ENCODE data around the gene UQCC2. TPM values are rescaled to one million over a fixed set of nuclear protein-coding genes. Genes with fewer than 3 reads are reported as not detected.

Gene UQCC2
- total RNA-seq, 2 experiments from 2014 or later, result 64.9 to 85.3 TPM

- intact Hi-C loops (cut with micrococcal nuclease; ENCODE audit: unreplicated experiment), result no loop called here
- H3K4me1 ChIP-seq (ENCODE audit: insufficient read depth, low read length, poor library complexity, severe bottlenecking), result peaks cover 19% of the 10 kb centered on the region
- no peak for DNase-seq (ENCODE audit: low spot score)
- H3K9me2 ChIP-seq (ENCODE audit: insufficient read depth, low read length), result no peaks in the 10 kb centered on the region
- BruUV-seq (replicated peaks), result no TSS peak
- H3K9me3 ChIP-seq (ENCODE audit: low read length), result no peaks in the 10 kb centered on the region
- no peak overlapping the region for H2AFZ ChIP-seq (ENCODE audit: low read length)
- no peak for TF ChIP-seq EZH2phosphoT487 (IDR thresholded peaks at IDR 0.05; ENCODE audit: borderline replicate concordance, low read depth, low read length)
- TF ChIP-seq, protein P1, sequence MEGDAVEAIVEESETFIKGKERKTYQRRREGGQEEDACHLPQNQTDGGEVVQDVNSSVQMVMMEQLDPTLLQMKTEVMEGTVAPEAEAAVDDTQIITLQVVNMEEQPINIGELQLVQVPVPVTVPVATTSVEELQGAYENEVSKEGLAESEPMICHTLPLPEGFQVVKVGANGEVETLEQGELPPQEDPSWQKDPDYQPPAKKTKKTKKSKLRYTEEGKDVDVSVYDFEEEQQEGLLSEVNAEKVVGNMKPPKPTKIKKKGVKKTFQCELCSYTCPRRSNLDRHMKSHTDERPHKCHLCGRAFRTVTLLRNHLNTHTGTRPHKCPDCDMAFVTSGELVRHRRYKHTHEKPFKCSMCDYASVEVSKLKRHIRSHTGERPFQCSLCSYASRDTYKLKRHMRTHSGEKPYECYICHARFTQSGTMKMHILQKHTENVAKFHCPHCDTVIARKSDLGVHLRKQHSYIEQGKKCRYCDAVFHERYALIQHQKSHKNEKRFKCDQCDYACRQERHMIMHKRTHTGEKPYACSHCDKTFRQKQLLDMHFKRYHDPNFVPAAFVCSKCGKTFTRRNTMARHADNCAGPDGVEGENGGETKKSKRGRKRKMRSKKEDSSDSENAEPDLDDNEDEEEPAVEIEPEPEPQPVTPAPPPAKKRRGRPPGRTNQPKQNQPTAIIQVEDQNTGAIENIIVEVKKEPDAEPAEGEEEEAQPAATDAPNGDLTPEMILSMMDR (conservative IDR thresholded peaks at IDR 0.05; ENCODE audit: low read length), result no peak
- peaks cover 100% of the 10 kb centered on the region for H3K36me3 ChIP-seq (ENCODE audit: insufficient read depth, low read length)
- CTCF ChIA-PET (ENCODE audit: unreplicated experiment), result no interaction called here
- no peak overlapping the region for H3K4me3 ChIP-seq (ENCODE audit: low read depth, low read length, poor library complexity, severe bottlenecking)
- H3K4me2 ChIP-seq (ENCODE audit: low read length), result no peak overlapping the region
- no peaks in the 10 kb centered on the region for H4K20me1 ChIP-seq (ENCODE audit: insufficient read depth, low read length)
- H3K79me2 ChIP-seq (ENCODE audit: insufficient read depth, low read depth, low read length), result no peaks in the 10 kb centered on the region
- POLR2A ChIA-PET, result interaction anchor here (0.6 kb wide), 1 partner anchor 352 kb away, joined by 3 read pairs; no protein-coding TSS in a partner anchor
- no peak overlapping the region for H3K27ac ChIP-seq (ENCODE audit: low read depth, low read length, poor library complexity, severe bottlenecking)
Measured at GRCh38 chr6:33693186-33694105, 18.1 kb downstream of the UQCC2 start.

- Histone ChIP-seq H3K79me2 (ENCODE audit: insufficient read depth, low read depth, low read length) (no peaks in the 10 kb centered on the region), H4K20me1 (ENCODE audit: insufficient read depth, low read length) (no peaks in the 10 kb centered on the region), H3K27ac (ENCODE audit: low read depth, low read length, poor library complexity, severe bottlenecking) (no peak overlapping the region), H2AFZ (ENCODE audit: low read length) (no peak overlapping the region), H3K9me3 (ENCODE audit: low read length) (no peaks in the 10 kb centered on the region), H3K9me2 (ENCODE audit: insufficient read depth, low read length) (no peaks in the 10 kb centered on the region), H3K36me3 (ENCODE audit: insufficient read depth, low read length) (peaks cover 99% of the 10 kb centered on the region), H3K4me1 (ENCODE audit: insufficient read depth, low read length, poor library complexity, severe bottlenecking) (peaks cover 19% of the 10 kb centered on the region), H3K4me3 (ENCODE audit: low read depth, low read length, poor library complexity, severe bottlenecking) (no peak overlapping the region), H3K4me2 (ENCODE audit: low read length) (no peak overlapping the region)
- intact Hi-C loops (cut with micrococcal nuclease; ENCODE audit: unreplicated experiment), result no loop called here
- DNase-seq (ENCODE audit: low spot score), result no peak
- ChIA-PET CTCF (ENCODE audit: unreplicated experiment) (no interaction called here), POLR2A (no interaction called here)
- no TSS peak for BruUV-seq (replicated peaks)
- no peak for TF ChIP-seq EZH2phosphoT487 (IDR thresholded peaks at IDR 0.05; ENCODE audit: borderline replicate concordance, low read depth, low read length)
- TF ChIP-seq, protein P1 (conservative IDR thresholded peaks at IDR 0.05; ENCODE audit: low read length), result no peak
Measured at GRCh38 chr6:33692760-33693158, 18.7 kb downstream of the UQCC2 start.
